Astrocyte (in vitro differentiated cells and primary cell): ENCODE data around the gene RCC2.
"Not testable (repeated sequence)": the region's sequence is repeated elsewhere in the genome, so short reads cannot be mapped to it uniquely, and the experiment has no call there.

Source experiments
- CTCF ChIP-seq: IDR thresholded peaks from 2 replicates; pipeline ENCODE4 v1.5.1; 2011; ENCODE audit warnings: low read depth, mild to moderate bottlenecking, inconsistent platforms, low read length, moderate library complexity; ENCODE audit not compliant: insufficient read depth
- EZH2 ChIP-seq: IDR thresholded peaks from 2 replicates; pipeline ENCODE4 v1.6.1; 2012; ENCODE audit warnings: mild to moderate bottlenecking, low read length, inconsistent platforms; ENCODE audit not compliant: insufficient read depth

- not testable (repeated sequence) for TF ChIP-seq CTCF, EZH2
Measured at GRCh38 chr1:17468357-17469265, 29.1 kb upstream of the RCC2 start.
